ENCODE results near the gene ARRDC3.

Gene ARRDC3

DNA sequence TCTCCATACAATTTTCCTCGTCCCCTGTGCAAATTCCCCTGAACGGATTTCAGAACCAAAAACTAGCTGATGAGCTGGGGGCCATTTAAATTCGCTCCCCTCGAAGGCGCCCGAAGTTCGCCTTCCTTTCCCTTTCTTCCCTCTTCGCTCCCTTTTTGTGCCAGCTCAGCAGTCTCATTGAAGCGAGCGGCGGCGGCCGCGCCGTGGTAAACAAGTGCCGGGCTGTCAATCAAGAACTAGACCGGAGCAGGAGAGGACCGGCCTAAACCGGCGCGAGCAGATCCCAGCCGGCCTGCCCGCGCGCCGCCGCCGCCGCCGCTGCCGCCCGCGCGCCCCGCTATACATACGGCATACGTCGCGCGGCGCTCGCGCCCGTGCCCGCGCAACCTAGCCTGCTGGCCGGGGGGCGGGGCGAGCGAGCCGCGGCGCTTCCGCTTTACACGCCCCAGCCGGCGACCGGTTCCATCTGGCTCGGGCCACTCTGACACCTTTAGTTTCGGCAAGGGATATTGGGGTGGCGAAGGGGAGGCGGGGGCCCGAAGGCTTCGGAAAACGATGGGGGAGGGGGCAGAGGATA is 3.1 kb downstream of the ARRDC3 start:
- TF ChIP-seq, protein P1, sequence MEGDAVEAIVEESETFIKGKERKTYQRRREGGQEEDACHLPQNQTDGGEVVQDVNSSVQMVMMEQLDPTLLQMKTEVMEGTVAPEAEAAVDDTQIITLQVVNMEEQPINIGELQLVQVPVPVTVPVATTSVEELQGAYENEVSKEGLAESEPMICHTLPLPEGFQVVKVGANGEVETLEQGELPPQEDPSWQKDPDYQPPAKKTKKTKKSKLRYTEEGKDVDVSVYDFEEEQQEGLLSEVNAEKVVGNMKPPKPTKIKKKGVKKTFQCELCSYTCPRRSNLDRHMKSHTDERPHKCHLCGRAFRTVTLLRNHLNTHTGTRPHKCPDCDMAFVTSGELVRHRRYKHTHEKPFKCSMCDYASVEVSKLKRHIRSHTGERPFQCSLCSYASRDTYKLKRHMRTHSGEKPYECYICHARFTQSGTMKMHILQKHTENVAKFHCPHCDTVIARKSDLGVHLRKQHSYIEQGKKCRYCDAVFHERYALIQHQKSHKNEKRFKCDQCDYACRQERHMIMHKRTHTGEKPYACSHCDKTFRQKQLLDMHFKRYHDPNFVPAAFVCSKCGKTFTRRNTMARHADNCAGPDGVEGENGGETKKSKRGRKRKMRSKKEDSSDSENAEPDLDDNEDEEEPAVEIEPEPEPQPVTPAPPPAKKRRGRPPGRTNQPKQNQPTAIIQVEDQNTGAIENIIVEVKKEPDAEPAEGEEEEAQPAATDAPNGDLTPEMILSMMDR (conservative IDR thresholded peaks at IDR 0.05; ENCODE audit: low read depth, low read length) = no peak
- H3K4me3 ChIP-seq (ENCODE audit: low read length) = peak overlapping the region; percentile 84
- peak; percentile 75 for DNase-seq (ENCODE audit: low read depth)

DNA sequence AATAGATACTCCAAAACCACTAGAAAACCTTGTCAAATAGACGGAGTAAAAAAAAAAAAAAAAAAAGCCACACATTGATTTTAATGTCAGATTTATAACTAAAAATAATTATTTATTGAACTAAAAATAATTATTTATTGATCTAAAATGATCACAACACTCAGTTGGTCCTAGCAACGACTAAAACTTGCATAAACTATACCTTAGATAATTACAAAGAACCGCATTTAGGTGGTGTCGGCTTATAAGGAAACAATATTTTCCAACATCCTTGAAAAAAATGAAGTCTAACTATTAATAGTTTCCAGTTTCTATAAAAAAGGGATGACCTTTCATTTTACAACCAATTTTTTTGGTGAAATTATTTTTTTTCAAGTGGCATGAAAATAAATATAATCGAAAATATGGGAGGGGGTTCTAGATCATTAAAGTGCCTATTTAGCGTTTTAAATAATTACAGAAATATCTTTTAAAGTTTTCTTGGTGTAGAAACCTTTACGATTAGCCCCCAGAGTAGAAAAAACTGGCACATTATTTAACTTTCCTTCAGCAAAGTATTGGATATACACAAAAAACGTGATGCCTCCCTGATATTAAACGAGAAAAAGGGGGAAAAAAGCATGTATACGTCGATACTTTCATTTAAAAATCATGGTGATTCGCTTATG is 3.7 kb downstream of the ARRDC3 start:
- TF ChIP-seq, protein P1 (conservative IDR thresholded peaks at IDR 0.05; ENCODE audit: low read depth, low read length) = no peak
- no peak for DNase-seq (ENCODE audit: low read depth)
- H3K4me3 ChIP-seq (ENCODE audit: low read length) = peak overlapping the region; percentile 84

DNA sequence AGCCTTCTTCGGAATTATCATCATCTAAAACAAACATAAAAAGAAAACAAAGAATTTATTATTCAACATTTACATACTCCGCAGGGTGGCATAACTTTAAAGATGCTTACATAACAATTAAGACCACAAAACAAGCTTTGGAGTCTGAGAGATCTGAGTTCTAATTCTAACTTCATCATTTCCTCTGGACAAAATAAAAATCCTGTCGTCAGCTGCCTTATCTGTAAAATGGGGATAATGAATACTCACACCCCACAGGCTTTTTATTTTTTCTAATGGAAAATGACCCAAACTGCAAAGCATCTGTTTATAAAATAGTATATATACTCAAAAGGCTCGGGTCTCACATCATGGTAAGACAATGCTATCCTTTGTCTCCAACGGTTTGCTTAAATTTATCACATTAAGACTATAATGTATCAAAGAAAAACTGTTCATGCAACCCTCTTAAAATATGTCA is 4.3 kb downstream of the ARRDC3 start:
- TF ChIP-seq, protein P1 (conservative IDR thresholded peaks at IDR 0.05; ENCODE audit: low read depth, low read length) = no peak
- DNase-seq (ENCODE audit: low read depth) = no peak
- H3K4me3 ChIP-seq (ENCODE audit: low read length) = peak overlapping the region; percentile 84

DNA sequence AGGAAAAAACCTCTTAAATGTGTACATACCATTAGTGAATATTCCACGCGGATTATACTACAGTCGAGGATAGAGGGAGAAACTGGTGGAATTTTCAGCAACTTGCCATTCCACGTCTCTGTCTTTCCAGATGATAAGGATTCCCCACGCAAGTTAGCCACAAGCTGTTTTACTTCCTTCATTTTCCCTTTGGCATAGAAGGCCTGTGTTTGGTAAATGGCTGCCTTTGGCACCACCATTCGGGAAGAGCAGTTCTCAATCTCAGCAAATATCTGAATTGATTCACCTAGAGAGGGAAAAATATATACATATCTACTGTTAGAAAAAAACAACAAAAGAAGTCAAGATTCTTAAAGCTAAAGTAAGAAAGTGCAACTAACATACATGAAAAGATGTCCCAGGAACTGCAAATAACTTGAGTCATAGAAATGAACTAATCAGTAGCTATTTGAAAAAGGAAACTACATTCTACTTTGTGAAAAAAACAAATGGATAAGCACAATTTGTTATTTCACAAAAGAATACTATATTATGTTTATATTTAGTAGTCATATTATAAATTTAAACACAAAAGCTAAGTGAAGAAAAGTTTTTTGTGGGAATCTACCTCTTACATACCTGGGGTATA is 8.1 kb downstream of the ARRDC3 start:
- no peak for DNase-seq (ENCODE audit: low read depth)
- TF ChIP-seq, protein P1 (conservative IDR thresholded peaks at IDR 0.05; ENCODE audit: low read depth, low read length) = no peak
- no peak overlapping the region for H3K4me3 ChIP-seq (ENCODE audit: low read length)

DNA sequence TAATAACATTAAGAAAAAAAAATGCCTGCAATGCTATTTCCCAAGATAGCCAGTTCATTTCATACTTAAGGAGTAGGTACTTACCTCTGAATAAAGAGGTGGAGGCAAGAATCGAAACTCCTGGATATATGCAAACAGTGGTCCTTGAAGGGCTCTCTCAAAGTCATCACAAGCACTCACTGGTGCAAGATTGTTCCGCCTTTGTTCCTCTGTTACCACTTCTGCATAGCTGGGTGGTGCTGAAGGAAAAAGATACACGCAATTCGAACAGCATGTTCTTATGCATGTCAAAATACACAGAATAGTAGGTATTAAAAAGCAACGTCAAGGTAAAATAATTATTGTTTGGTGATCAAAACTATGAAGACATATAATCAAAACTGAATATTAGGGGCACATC is 9.5 kb downstream of the ARRDC3 start:
- DNase-seq (ENCODE audit: low read depth) = no peak
- H3K4me3 ChIP-seq (ENCODE audit: low read length) = no peak overlapping the region
- TF ChIP-seq, protein P1 (conservative IDR thresholded peaks at IDR 0.05; ENCODE audit: low read depth, low read length) = no peak

DNA sequence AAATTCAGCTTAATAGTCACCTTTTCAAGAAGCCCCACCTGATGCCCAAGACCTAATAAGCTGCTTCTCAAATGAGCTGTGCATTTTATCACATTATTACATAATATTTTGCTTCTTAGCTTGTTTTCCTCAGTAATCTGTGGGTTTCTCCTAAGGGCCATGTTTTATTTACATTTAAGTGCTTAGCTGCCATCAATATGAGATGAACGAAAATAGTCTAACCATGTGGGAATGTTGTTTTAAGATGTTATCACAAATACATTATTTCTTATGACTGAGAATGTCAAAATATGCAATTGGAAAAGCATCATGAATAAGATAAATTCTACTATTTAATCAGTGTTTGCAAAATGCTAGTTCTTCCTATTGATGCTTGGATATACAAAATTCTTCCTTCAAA is 10.1 kb downstream of the ARRDC3 start:
- TF ChIP-seq, protein P1 (conservative IDR thresholded peaks at IDR 0.05; ENCODE audit: low read depth, low read length) = no peak
- no peak for DNase-seq (ENCODE audit: low read depth)
- no peak overlapping the region for H3K4me3 ChIP-seq (ENCODE audit: low read length)

All from retinal pigment epithelial cell (primary cell).